ENCODE data around the gene PCDHGA9.

Gene PCDHGA9

DNA sequence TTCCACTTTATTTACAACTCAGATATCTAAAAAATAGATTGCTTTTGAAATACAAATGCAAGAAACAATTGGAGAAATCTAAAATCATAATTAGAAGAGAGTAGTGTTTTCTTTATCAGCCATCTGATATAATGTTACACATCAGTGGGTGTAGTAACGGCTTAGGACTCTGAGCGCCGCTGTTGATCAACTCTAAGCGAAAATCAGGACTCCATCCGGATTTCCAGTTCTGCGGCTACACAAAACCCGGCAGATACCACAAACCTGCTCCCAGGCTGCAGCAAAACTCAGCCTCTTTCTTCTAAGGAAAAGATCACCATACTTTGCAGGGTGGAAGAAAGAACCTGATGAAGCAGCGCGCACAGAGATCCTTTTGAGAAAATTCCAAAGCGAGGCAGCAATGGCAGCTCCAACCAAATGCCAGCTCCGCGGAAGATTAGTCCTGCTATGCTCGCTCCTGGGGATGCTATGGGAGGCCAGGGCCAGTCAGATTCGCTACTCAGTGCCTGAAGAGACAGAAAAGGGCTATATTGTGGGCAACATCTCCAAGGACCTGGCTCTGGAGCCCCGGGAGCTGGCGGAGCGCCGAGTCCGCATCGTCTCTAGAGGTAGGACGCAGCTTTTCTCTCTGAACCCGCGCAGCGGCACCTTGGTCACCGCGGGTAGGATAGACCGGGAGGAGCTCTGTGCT is at the start of gene PCDHGA9:
PCDHGA9 (plus strand) TSS at position 226 of the 691 bp plus-strand sequence; CDS start at position 401, 175 bp downstream.
- Histone ChIP-seq H3K4me3 (ENCODE audit: low read depth, low read length) (no peak within 1 kb of the TSS), H3K36me3 (no peaks in the 10 kb centered on the region), H3K9me3 (ENCODE audit: severe bottlenecking) (peaks cover 4% of the 10 kb centered on the region), H3K27ac (no peak within 1 kb of the TSS), H3K27me3 (ENCODE audit: insufficient read depth, low read depth, severe bottlenecking) (no peaks in the 10 kb centered on the region)
- peak; percentile 30 for DNase-seq
- TF ChIP-seq, protein P1, sequence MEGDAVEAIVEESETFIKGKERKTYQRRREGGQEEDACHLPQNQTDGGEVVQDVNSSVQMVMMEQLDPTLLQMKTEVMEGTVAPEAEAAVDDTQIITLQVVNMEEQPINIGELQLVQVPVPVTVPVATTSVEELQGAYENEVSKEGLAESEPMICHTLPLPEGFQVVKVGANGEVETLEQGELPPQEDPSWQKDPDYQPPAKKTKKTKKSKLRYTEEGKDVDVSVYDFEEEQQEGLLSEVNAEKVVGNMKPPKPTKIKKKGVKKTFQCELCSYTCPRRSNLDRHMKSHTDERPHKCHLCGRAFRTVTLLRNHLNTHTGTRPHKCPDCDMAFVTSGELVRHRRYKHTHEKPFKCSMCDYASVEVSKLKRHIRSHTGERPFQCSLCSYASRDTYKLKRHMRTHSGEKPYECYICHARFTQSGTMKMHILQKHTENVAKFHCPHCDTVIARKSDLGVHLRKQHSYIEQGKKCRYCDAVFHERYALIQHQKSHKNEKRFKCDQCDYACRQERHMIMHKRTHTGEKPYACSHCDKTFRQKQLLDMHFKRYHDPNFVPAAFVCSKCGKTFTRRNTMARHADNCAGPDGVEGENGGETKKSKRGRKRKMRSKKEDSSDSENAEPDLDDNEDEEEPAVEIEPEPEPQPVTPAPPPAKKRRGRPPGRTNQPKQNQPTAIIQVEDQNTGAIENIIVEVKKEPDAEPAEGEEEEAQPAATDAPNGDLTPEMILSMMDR (IDR thresholded peaks at IDR 0.05; ENCODE audit: low read depth, low read length) = peak; percentile 45

DNA sequence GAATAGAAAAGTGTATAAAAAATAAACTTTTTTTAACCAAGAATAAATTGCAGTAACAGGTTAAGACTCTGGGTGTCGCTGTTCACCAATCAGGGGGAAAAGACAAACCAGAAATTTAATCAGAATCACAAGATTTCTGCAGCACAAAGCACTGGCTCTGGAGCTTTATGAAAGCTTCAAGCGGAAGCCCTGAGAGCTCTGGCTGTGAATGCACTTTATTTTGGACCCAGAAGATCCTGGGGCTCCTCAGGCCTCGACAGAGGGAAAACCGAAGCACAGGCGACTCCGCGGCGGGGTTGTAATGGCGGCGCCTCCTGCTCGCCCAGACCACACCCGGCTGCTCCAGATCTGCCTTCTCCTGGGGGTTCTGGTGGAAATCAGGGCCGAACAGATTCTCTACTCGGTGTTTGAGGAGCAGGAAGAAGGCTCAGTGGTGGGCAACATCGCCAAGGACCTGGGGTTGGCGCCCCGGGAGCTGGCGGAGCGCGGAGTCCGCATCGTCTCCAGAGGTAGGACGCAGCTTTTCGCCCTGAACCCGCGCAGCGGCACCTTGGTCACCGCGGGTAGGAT is 47.6 kb upstream of the PCDHGA9 start, which contains the start of gene PCDHGA4:
PCDHGA4 (plus strand) TSS at position 122 of the 570 bp plus-strand sequence; CDS start at position 209, 87 bp downstream.
- DNase-seq = no peak
- no peak within 1 kb of the TSS for H3K4me3 ChIP-seq (ENCODE audit: low read depth, low read length)
- TF ChIP-seq, protein P1 (IDR thresholded peaks at IDR 0.05; ENCODE audit: low read depth, low read length) = peak; percentile 28; the same call in 1 of the 2 replicates
- H3K27ac ChIP-seq = no peak within 1 kb of the TSS
- peaks cover 30% of the 10 kb centered on the region for H3K9me3 ChIP-seq (ENCODE audit: severe bottlenecking)
- no peaks in the 10 kb centered on the region for H3K27me3 ChIP-seq (ENCODE audit: insufficient read depth, low read depth, severe bottlenecking)
- no peaks in the 10 kb centered on the region for H3K36me3 ChIP-seq

DNA sequence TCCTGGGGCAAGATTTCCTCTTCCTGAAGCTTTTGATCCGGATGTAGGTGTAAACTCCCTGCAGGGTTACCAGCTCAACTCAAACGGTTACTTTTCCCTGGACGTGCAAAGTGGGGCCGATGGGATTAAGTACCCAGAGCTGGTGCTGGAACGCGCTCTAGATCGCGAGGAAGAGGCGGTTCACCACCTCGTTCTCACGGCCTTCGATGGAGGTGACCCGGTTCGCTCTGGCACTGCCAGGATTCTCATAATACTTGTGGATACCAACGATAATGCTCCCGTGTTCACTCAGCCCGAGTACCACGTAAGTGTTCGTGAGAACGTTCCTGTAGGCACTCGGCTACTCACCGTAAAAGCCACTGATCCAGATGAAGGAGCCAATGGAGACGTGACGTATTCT is 46.9 kb upstream of the PCDHGA9 start:
- H3K9me3 ChIP-seq (ENCODE audit: severe bottlenecking) = peaks cover 24% of the 10 kb centered on the region
- no peak overlapping the region for H3K27ac ChIP-seq

DNA sequence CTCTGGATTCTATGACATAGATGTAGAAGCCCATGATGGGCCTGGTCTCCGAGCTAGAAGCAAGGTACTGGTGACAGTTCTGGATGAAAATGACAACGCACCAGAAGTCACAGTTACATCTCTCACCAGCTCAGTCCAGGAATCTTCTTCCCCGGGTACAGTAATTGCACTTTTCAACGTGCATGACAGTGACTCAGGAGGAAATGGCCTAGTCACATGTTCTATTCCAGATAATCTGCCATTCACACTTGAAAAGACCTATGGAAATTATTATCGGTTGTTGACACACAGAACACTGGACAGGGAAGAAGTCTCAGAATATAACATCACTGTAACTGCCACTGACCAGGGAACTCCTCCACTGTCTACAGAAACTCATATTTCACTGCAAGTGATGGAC is 46.4 kb upstream of the PCDHGA9 start:
- H3K9me3 ChIP-seq (ENCODE audit: severe bottlenecking) = peaks cover 23% of the 10 kb centered on the region
- DNase-seq = no peak
- H3K36me3 ChIP-seq = no peaks in the 10 kb centered on the region
- no peaks in the 10 kb centered on the region for H3K27me3 ChIP-seq (ENCODE audit: insufficient read depth, low read depth, severe bottlenecking)
- H3K27ac ChIP-seq = no peak overlapping the region
- TF ChIP-seq, protein P1 (IDR thresholded peaks at IDR 0.05; ENCODE audit: low read depth, low read length) = no peak
- H3K4me3 ChIP-seq (ENCODE audit: low read depth, low read length) = no peak overlapping the region

More for the DNA sequence above, 46.9 kb upstream of the PCDHGA9 start:
- TF ChIP-seq, protein P1 (IDR thresholded peaks at IDR 0.05; ENCODE audit: low read depth, low read length) = no peak
- Histone ChIP-seq H3K4me3 (ENCODE audit: low read depth, low read length) (no peak overlapping the region), H3K36me3 (no peaks in the 10 kb centered on the region), H3K27me3 (ENCODE audit: insufficient read depth, low read depth, severe bottlenecking) (no peaks in the 10 kb centered on the region)
- DNase-seq = no peak

DNA sequence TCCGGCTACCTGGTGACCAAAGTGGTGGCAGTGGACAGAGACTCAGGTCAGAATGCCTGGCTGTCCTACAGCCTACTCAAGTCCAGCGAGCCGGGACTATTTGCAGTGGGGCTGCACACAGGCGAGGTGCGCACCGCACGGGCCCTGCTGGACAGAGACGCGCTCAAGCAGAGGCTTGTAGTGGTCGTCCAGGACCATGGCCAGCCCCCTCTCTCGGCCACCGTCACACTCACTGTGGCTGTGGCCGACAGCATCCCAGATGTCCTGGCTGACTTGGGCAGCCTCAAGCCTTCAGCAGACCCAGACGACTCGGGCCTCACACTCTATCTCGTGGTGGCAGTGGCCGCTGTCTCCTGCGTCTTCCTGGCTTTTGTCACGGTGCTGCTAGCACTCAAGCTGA is 45.6 kb upstream of the PCDHGA9 start:
- no peak for DNase-seq
- H3K36me3 ChIP-seq = no peaks in the 10 kb centered on the region
- peaks cover 26% of the 10 kb centered on the region for H3K9me3 ChIP-seq (ENCODE audit: severe bottlenecking)
- TF ChIP-seq, protein P1 (IDR thresholded peaks at IDR 0.05; ENCODE audit: low read depth, low read length) = no peak
- H3K4me3 ChIP-seq (ENCODE audit: low read depth, low read length) = no peak overlapping the region
- H3K27ac ChIP-seq = no peak overlapping the region
- H3K27me3 ChIP-seq (ENCODE audit: insufficient read depth, low read depth, severe bottlenecking) = no peaks in the 10 kb centered on the region
